HT1080 (cell line): ENCODE data around the gene PROKR1. TPM values are rescaled to one million over a fixed set of nuclear protein-coding genes. Genes with fewer than 3 reads are reported as not detected.

ENCODE experiments used
- DNase-seq: peaks from one replicate; pipeline ENCODE4 v3.0.0-alpha.2; 2015; ENCODE audit warnings: low read depth
- total RNA-seq: library from RNA; depleted of rRNA; stranded (reverse); fragments of >200 nt; shearing (Covaris generic); gene quantifications from 2 replicates; pipeline ENCODE4 v1.2.3, GENCODE V29; 2014; rRNA removed

The PROKR1 gene
- total RNA-seq, 1 experiment from 2014 or later = not detected

- DNase-seq = no peak
Observed at GRCh38 chr2:68696554-68696953, 53.2 kb downstream of the PROKR1 start.

GRCh38 chr2:68698567-68699377 lies 55.4 kb downstream of the PROKR1 start:
- no peak for DNase-seq

- no peak for DNase-seq
Observed at GRCh38 chr2:68700560-68700959, 57.2 kb downstream of the PROKR1 start.

- DNase-seq = no peak
Observed at GRCh38 chr2:68706637-68707036, 63.3 kb downstream of the PROKR1 start.

Other genes with a start within 250 kb of the PROKR1 start
- 0.63 and 0.73 TPM in 2 replicates for gene FBXO48, start 176.3 kb upstream of the PROKR1 start, total RNA-seq
- 0.53 and 0.58 TPM in 2 replicates for gene APLF, start 176.0 kb upstream of the PROKR1 start, total RNA-seq
- gene ARHGAP25, start 91.2 kb downstream of the PROKR1 start, total RNA-seq = not detected in 2 replicates
- gene BMP10, start 227.8 kb downstream of the PROKR1 start, total RNA-seq = not detected in 2 replicates